Measurements from ENCODE around the gene RNF223.
"Not testable (repeated sequence)": the region's sequence is repeated elsewhere in the genome, so short reads cannot be mapped to it uniquely, and the experiment has no call there.

The RNF223 gene

GRCh38 chr1:1087351-1088028 is 13.4 kb upstream of the RNF223 start:
- DNase-seq (ENCODE audit: low read depth in 2 of 2) = no peak

GRCh38 chr1:1086911-1087341 is 12.8 kb upstream of the RNF223 start:
- no peak for DNase-seq (ENCODE audit: low read depth in 2 of 2)

GRCh38 chr1:1085911-1086841 is 12.1 kb upstream of the RNF223 start:
- no peak for DNase-seq (ENCODE audit: low read depth in 2 of 2)

GRCh38 chr1:1085171-1085841 is 11.2 kb upstream of the RNF223 start:
- DNase-seq (ENCODE audit: low read depth in 2 of 2) = no peak

GRCh38 chr1:1084372-1085170 is 10.5 kb upstream of the RNF223 start:
- no peak for DNase-seq (ENCODE audit: low read depth in 2 of 2)

GRCh38 chr1:1083416-1084371 is 9.6 kb upstream of the RNF223 start:
- no peak for DNase-seq (ENCODE audit: low read depth in 2 of 2)

- no peak for DNase-seq (ENCODE audit: low read depth in 2 of 2)
Measured at GRCh38 chr1:1082776-1083415, 8.8 kb upstream of the RNF223 start.

GRCh38 chr1:1082239-1082775 is 8.2 kb upstream of the RNF223 start:
- DNase-seq (ENCODE audit: low read depth in 2 of 2) = no peak

GRCh38 chr1:1081311-1082238 is 7.5 kb upstream of the RNF223 start:
- DNase-seq (ENCODE audit: low read depth in 2 of 2) = no peak

- no peak for DNase-seq (ENCODE audit: low read depth in 2 of 2)
Measured at GRCh38 chr1:1080951-1081310, 6.8 kb upstream of the RNF223 start.

GRCh38 chr1:1080122-1080757 is 6.1 kb upstream of the RNF223 start:
- no peak for DNase-seq (ENCODE audit: low read depth in 2 of 2)

- no peak for DNase-seq (ENCODE audit: low read depth in 2 of 2)
Measured at GRCh38 chr1:1079408-1080121, 5.5 kb upstream of the RNF223 start.

- DNase-seq (ENCODE audit: low read depth in 2 of 2) = not testable (repeated sequence)
Measured at GRCh38 chr1:1077396-1077795, 3.3 kb upstream of the RNF223 start.

GRCh38 chr1:1075148-1075935 is 1.2 kb upstream of the RNF223 start:
- DNase-seq (ENCODE audit: low read depth in 2 of 2) = no peak

GRCh38 chr1:1074631-1075147 is 583 bp upstream of the RNF223 start:
- DNase-seq (ENCODE audit: low read depth in 2 of 2) = no peak

Data from stimulated activated CD8-positive, alpha-beta memory T cell treated with anti-CD3 and anti-CD28 coated beads, Interleukin-2, amount 100 ng/mL, for 48 hours (primary cell).